ENCODE data around the gene TCERG1. TPM values are rescaled to one million over a fixed set of nuclear protein-coding genes. Genes with fewer than 3 reads are reported as not detected.

The TCERG1 gene
- total RNA-seq, 1 experiment from 2014 or later, result 75.9 TPM

GRCh38 chr5:146400201-146400600 lies 46.9 kb upstream of the TCERG1 start:
- intact Hi-C loops (cut with micrococcal nuclease; ENCODE audit: unreplicated experiment), result no loop called here
- Histone ChIP-seq H3K9me3 (ENCODE audit: insufficient read depth, low read depth) (no peaks in the 10 kb centered on the region), H3K4me2 (no peak overlapping the region), H3K36me3 (ENCODE audit: low read depth) (no peaks in the 10 kb centered on the region), H3K27me3 (ENCODE audit: insufficient read depth, low read depth) (peaks cover 51% of the 10 kb centered on the region), H3F3A (ENCODE audit: insufficient read depth, low read depth) (no peaks in the 10 kb centered on the region), H2AFZ (no peak overlapping the region), H4K20me1 (ENCODE audit: insufficient read depth) (no peaks in the 10 kb centered on the region), H3K4me3 (no peak overlapping the region), H3K79me2 (ENCODE audit: low read depth) (no peaks in the 10 kb centered on the region), H3K9me2 (ENCODE audit: insufficient read depth) (no peaks in the 10 kb centered on the region), H3K27ac (no peak overlapping the region), H3K4me1 (replicated peaks; ENCODE audit: insufficient read depth) (no peaks in the 10 kb centered on the region)
- TF ChIP-seq CTCF (conservative IDR thresholded peaks at IDR 0.05) (no peak), EZH2 (IDR thresholded peaks at IDR 0.05; ENCODE audit: low read depth) (no peak)
- ChIA-PET POLR2A (ENCODE audit: unreplicated experiment) (no interaction called here), CTCF (no interaction called here)
- DNase-seq, result no peak
- no TSS peak for BruUV-seq (replicated peaks)

GRCh38 chr5:146401021-146401420 lies 46.1 kb upstream of the TCERG1 start:
- no peaks in the 10 kb centered on the region for H4K20me1 ChIP-seq (ENCODE audit: insufficient read depth)
- DNase-seq, result no peak
- POLR2A ChIA-PET (ENCODE audit: unreplicated experiment), result no interaction called here
- H3K4me3 ChIP-seq, result no peak overlapping the region
- H3K27ac ChIP-seq, result no peak overlapping the region
- no peaks in the 10 kb centered on the region for H3K79me2 ChIP-seq (ENCODE audit: low read depth)
- intact Hi-C loops (cut with micrococcal nuclease; ENCODE audit: unreplicated experiment), result no loop called here
- no TSS peak for BruUV-seq (replicated peaks)
- no peak overlapping the region for H3K4me2 ChIP-seq
- H3K9me3 ChIP-seq (ENCODE audit: insufficient read depth, low read depth), result no peaks in the 10 kb centered on the region
- H2AFZ ChIP-seq, result no peak overlapping the region
- H3K27me3 ChIP-seq (ENCODE audit: insufficient read depth, low read depth), result peaks cover 51% of the 10 kb centered on the region
- H3F3A ChIP-seq (ENCODE audit: insufficient read depth, low read depth), result no peaks in the 10 kb centered on the region
- TF ChIP-seq EZH2 (IDR thresholded peaks at IDR 0.05; ENCODE audit: low read depth), result no peak
- no peak for TF ChIP-seq CTCF (conservative IDR thresholded peaks at IDR 0.05)
- H3K4me1 ChIP-seq (replicated peaks; ENCODE audit: insufficient read depth), result no peaks in the 10 kb centered on the region
- no peaks in the 10 kb centered on the region for H3K9me2 ChIP-seq (ENCODE audit: insufficient read depth)
- H3K36me3 ChIP-seq (ENCODE audit: low read depth), result no peaks in the 10 kb centered on the region
- CTCF ChIA-PET, result no interaction called here

GRCh38 chr5:146402949-146403348 lies 44.2 kb upstream of the TCERG1 start:
- POLR2A ChIA-PET (ENCODE audit: unreplicated experiment), result no interaction called here

More at GRCh38 chr5:146402949-146403348, 44.2 kb upstream of the TCERG1 start:
- Histone ChIP-seq H3K9me3 (ENCODE audit: insufficient read depth, low read depth) (no peaks in the 10 kb centered on the region), H3K4me3 (no peak overlapping the region), H4K20me1 (ENCODE audit: insufficient read depth) (no peaks in the 10 kb centered on the region), H2AFZ (no peak overlapping the region), H3F3A (ENCODE audit: insufficient read depth, low read depth) (no peaks in the 10 kb centered on the region), H3K27ac (no peak overlapping the region), H3K27me3 (ENCODE audit: insufficient read depth, low read depth) (peaks cover 44% of the 10 kb centered on the region), H3K9me2 (ENCODE audit: insufficient read depth) (no peaks in the 10 kb centered on the region), H3K79me2 (ENCODE audit: low read depth) (no peaks in the 10 kb centered on the region), H3K36me3 (ENCODE audit: low read depth) (no peaks in the 10 kb centered on the region), H3K4me2 (no peak overlapping the region), H3K4me1 (replicated peaks; ENCODE audit: insufficient read depth) (no peaks in the 10 kb centered on the region)
- intact Hi-C loops (cut with micrococcal nuclease; ENCODE audit: unreplicated experiment), result no loop called here
- CTCF ChIA-PET, result no interaction called here
- no peak for DNase-seq
- no peak for TF ChIP-seq CTCF (conservative IDR thresholded peaks at IDR 0.05)
- no peak for TF ChIP-seq EZH2 (IDR thresholded peaks at IDR 0.05; ENCODE audit: low read depth)
- BruUV-seq (replicated peaks), result no TSS peak
